Loucy (cell line): ENCODE data around the gene RSPH3.

ENCODE experiments used
- CTCF ChIP-seq: fragments of 200-600 bp; sonication (generic); conservative IDR thresholded peaks from 2 replicates; pipeline ENCODE4 v1.5.1; 2014; ENCODE audit warnings: mild to moderate bottlenecking, antibody characterized with exemption, low read length
- EZH2phosphoT487 ChIP-seq: fragments of 200-600 bp; IDR thresholded peaks from 2 replicates; pipeline ENCODE4 v1.6.1; 2018; ENCODE audit warnings: antibody characterized with exemption, mild to moderate bottlenecking, moderate library complexity, borderline replicate concordance

- TF ChIP-seq CTCF (no peak), EZH2phosphoT487 (no peak)
Observed at GRCh38 chr6:158987657-158988056, 12.3 kb downstream of the RSPH3 start.
